Thyroid gland (tissue), 4 donors: ENCODE measurements around the gene CNTNAP5. TPM values are rescaled to one million over a fixed set of nuclear protein-coding genes. Genes with fewer than 3 reads are reported as not detected.
A peak's percentile ranks its signal among the peaks of the same experiment; 100 is the strongest.

Experiments used
- DNase-seq, 2 donors: peaks; one replicate each; pipeline ENCODE4 v3.0.0-alpha.2; 2019
- H3K27ac ChIP-seq, 3 donors: fragments of 200-600 bp; sonication (generic); 1 replicate in 2 of 3; 2 replicates in 1 of 3; pipeline ENCODE4 v1.5.1; 2016 to 2019; ENCODE audit warnings: mild to moderate bottlenecking in 1 of 3, moderate library complexity in 1 of 3
- H3K27me3 ChIP-seq: fragments of 200-600 bp; sonication (generic); one replicate; pipeline ENCODE4 v1.5.1; 2019
- H3K36me3 ChIP-seq, 2 donors: fragments of 200-600 bp; sonication (generic); one replicate each; pipeline ENCODE4 v1.5.1; 2016 to 2019
- H3K4me1 ChIP-seq, 2 donors: fragments of 200-600 bp; sonication (generic); one replicate each; pipeline ENCODE4 v1.5.1; 2017 to 2019
- H3K4me3 ChIP-seq, 3 donors: fragments of 200-600 bp; sonication (generic); replicated peaks in 1 of 3; 1 replicate in 2 of 3; 2 replicates in 1 of 3; pipeline ENCODE4 v1.5.1; 2016; ENCODE audit warnings: mild to moderate bottlenecking in 1 of 3
- H3K9me3 ChIP-seq: fragments of 200-600 bp; sonication (generic); one replicate; pipeline ENCODE4 v1.5.1; 2017
- POLR2A ChIP-seq, 2 donors: fragments of 450-650 bp; IDR thresholded peaks; one replicate each; pipeline ENCODE4 v1.6.1; 2017; ENCODE audit warnings: antibody characterized with exemption in 2 of 2, mild to moderate bottlenecking in 2 of 2, moderate library complexity in 1 of 2
- WGBS, 2 donors: methylation state at CpG; one replicate each; pipeline ENCODE4 v1.1.5; 2017; 5-methylcytosine and 5-hydroxymethylcytosine counted together
- intact Hi-C: fragments of 100-400 bp; cut with DNase I; formaldehyde crosslinking; loops from one replicate; pipeline ENCODE4 v1.15.1; 2023
- total RNA-seq, 4 donors: library from RNA; depleted of rRNA; stranded (reverse); fragments of >200 nt; gene quantifications; one replicate each; pipeline ENCODE4 v1.2.3, GENCODE V29; 2016
- TF ChIP-seq, protein P1 (sequence below), 6 experiments: fragments of 200-600 bp in 3 of 6; fragments of 450-650 bp in 3 of 6; sonication (generic) in 3 of 6; IDR thresholded peaks; one replicate each; pipeline ENCODE4 v1.5.1; 2016 to 2019; ENCODE audit warnings: antibody characterized with exemption in 6 of 6, mild to moderate bottlenecking in 2 of 6, inconsistent platforms in 1 of 6, moderate library complexity in 1 of 6

Gene CNTNAP5
- not detected for total RNA-seq

DNA sequence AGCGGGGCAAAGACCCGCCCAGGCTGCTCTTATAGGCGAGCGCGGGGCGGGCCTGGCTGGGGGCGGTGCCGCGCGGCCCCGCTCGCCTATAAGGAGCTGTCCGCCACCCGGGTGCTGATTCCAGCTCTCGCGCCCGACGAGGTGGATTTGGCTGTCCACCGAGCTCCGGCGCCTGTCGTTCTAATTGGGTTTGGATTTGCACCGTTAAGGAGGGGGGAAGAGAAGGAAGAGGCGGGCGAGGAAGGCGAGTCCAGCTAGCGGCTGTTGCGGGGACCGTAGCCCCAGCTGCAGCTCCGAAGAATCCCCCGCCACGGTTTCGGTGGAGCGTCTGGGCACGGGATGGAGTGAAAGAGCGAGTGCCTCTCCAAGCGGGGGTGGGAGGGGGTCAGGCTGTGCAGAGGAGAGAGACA is at the start of gene CNTNAP5:
Gene CNTNAP5 (plus strand): TSS at position 117 of the 410 bp plus-strand sequence. CDS start 364 bp downstream, outside the sequence.
- no peaks in the 10 kb centered on the region for H3K36me3 ChIP-seq
- intact Hi-C loops: no loop called here
- WGBS, 2 donors: 6 to 7% methylated on average over 27 to 37 of the region's 37 CpGs
- peak; percentile 41 to 54 for DNase-seq
- H3K27ac ChIP-seq: no peak within 1 kb of the TSS
- TF ChIP-seq POLR2A (IDR thresholded peaks at IDR 0.05): no peak
- TF ChIP-seq, protein P1, sequence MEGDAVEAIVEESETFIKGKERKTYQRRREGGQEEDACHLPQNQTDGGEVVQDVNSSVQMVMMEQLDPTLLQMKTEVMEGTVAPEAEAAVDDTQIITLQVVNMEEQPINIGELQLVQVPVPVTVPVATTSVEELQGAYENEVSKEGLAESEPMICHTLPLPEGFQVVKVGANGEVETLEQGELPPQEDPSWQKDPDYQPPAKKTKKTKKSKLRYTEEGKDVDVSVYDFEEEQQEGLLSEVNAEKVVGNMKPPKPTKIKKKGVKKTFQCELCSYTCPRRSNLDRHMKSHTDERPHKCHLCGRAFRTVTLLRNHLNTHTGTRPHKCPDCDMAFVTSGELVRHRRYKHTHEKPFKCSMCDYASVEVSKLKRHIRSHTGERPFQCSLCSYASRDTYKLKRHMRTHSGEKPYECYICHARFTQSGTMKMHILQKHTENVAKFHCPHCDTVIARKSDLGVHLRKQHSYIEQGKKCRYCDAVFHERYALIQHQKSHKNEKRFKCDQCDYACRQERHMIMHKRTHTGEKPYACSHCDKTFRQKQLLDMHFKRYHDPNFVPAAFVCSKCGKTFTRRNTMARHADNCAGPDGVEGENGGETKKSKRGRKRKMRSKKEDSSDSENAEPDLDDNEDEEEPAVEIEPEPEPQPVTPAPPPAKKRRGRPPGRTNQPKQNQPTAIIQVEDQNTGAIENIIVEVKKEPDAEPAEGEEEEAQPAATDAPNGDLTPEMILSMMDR (IDR thresholded peaks at IDR 0.05): no peak
- no peaks in the 10 kb centered on the region for H3K4me1 ChIP-seq
- H3K9me3 ChIP-seq: no peaks in the 10 kb centered on the region
- H3K4me3 ChIP-seq: no peak within 1 kb of the TSS
- peaks cover 3% of the 10 kb centered on the region for H3K27me3 ChIP-seq

DNA sequence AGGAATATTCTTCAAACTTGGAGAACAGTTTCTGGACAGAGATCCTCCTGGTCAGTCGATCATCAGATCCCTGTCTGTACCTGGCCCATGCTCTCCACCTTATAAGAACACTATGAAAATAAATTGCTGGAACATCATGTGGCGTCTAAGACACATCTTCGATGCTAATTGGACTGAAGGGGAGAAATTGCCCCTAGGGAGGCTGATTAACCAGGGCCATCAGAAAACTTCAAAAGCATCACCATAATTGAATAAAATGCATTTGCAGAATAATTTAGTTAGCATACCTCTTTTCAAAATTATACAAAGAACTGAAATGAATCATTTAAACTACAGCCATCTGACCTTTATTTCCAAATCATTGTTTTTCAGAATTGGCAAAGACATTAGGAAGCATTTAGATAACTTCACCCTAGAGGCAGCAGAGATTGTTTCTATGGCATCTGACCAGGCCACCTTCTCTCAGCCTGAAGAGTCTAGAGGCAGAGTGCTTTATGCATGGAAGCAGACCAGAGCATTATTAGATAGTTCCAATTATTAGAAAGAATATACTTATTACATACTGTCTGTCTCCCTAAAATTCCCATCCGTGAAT is 48.9 kb upstream of the CNTNAP5 start:
- TF ChIP-seq, protein P1 (IDR thresholded peaks at IDR 0.05): no peak
- no peak for TF ChIP-seq POLR2A (IDR thresholded peaks at IDR 0.05)
- no peaks in the 10 kb centered on the region for H3K4me1 ChIP-seq
- no peak overlapping the region for H3K27ac ChIP-seq
- H3K27me3 ChIP-seq: no peaks in the 10 kb centered on the region
- no peak overlapping the region for H3K4me3 ChIP-seq
- WGBS, 2 donors: 83 to 85% methylated on average over 4 of the region's 4 CpGs
- no peaks in the 10 kb centered on the region for H3K36me3 ChIP-seq
- DNase-seq: no peak
- no peaks in the 10 kb centered on the region for H3K9me3 ChIP-seq
- intact Hi-C loops: no loop called here

DNA sequence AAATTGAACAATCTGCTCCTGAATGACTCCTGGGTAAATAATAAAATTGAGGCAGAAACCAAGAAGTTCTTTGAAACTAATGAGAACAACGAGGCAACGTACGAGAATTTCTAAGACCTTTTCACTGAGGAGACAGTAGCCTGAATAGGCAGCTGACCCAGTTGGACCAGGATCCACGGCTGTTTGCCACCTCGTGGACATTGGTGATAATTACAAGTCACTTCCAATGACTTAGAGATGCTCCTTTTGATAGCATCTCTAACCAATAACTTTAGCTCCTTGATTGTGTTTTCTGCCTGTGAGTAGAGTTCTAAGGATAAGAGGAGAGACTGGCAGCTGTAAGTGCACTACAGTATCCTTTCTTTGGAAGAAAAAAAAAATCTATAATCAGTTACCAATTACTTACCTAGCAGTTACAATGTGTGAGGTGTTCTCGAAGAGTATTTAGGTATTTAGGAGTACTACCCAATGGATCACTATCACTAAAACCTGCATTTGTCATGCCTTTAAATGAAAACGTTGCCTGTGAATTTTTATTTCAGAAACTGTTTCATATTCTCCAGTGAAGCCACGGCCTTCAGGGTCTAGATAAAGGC is 31.3 kb upstream of the CNTNAP5 start:
- TF ChIP-seq, protein P1 (IDR thresholded peaks at IDR 0.05): peak in 4 of 6 experiments; percentile 8 to 51 (median 26)
- TF ChIP-seq POLR2A (IDR thresholded peaks at IDR 0.05): no peak
- no peaks in the 10 kb centered on the region for H3K27me3 ChIP-seq
- H3K4me3 ChIP-seq: no peak overlapping the region
- WGBS, 2 donors: 32 to 36% methylated on average over 8 of the region's 8 CpGs
- H3K9me3 ChIP-seq: no peaks in the 10 kb centered on the region
- no peaks in the 10 kb centered on the region for H3K36me3 ChIP-seq
- no peaks in the 10 kb centered on the region for H3K4me1 ChIP-seq
- no peak overlapping the region for H3K27ac ChIP-seq
- peak; percentile 16 to 25 for DNase-seq
- intact Hi-C loops: no loop called here

DNA sequence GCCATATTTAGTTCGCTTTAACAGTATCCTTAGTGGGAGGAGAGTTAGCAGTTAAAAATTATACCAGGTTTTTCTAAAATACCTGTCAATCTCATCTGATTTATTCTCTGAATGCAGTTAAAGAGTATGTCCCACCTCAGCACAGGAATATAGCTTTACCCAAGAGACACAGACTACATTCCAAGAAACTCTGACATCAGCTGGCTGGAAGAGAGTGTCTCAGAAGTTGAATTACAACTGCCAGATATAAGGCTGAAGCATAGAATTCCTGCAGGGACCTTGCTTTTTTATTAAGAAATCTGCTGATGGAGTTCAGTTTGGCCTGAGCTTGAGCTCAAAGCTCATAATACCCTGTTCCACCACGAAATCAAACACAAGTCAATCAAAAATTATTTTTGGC is 25.4 kb upstream of the CNTNAP5 start:
- Histone ChIP-seq H3K27ac (no peak overlapping the region), H3K9me3 (no peaks in the 10 kb centered on the region), H3K4me1 (no peaks in the 10 kb centered on the region), H3K27me3 (no peaks in the 10 kb centered on the region), H3K4me3 (no peak overlapping the region), H3K36me3 (no peaks in the 10 kb centered on the region)
- TF ChIP-seq, protein P1 (IDR thresholded peaks at IDR 0.05): no peak
- no peak for TF ChIP-seq POLR2A (IDR thresholded peaks at IDR 0.05)
- DNase-seq: no peak
- intact Hi-C loops: no loop called here
- WGBS, 2 donors: 52 to 75% methylated on average over 2 of the region's 2 CpGs

DNA sequence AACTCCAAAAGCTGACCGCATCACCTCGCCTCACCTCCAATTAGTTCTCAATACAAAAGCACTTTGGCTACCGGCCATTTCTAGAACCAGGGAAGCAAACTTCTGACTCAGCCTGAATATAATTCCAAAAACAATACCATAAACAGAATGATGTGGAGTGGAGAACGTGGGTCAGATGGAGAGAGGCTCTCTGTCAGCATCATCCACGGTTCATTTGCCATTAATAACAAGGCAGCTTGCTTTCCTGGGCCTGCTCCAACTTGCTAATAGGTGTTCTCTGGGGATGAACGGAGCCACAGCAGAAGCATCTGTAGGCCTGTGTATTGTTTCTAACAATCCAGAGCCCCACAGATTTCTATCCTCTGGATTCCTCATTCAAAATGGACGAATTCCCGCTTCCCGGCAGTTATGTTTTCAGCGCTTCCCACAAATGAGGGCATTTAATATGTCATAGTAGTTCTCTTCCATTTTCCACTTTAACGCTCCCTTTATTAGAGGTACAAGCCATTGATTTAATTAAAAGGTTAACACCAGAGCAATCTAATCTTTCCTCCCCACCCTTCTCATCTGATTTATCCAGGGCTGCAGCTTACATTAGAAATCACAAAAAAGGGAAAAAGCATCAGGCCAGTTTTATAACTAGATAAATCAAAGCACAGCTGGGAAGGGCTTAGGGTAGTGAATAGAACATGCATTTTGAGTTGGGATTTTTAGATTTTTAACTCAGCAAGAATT is 23.2 kb upstream of the CNTNAP5 start:
- no peaks in the 10 kb centered on the region for H3K36me3 ChIP-seq
- intact Hi-C loops: no loop called here
- TF ChIP-seq, protein P1 (IDR thresholded peaks at IDR 0.05): no peak
- TF ChIP-seq POLR2A (IDR thresholded peaks at IDR 0.05): no peak
- no peak overlapping the region for H3K27ac ChIP-seq
- WGBS, 2 donors: 56 to 59% methylated on average over 11 of the region's 11 CpGs
- no peaks in the 10 kb centered on the region for H3K4me1 ChIP-seq
- H3K27me3 ChIP-seq: no peaks in the 10 kb centered on the region
- no peak overlapping the region for H3K4me3 ChIP-seq
- H3K9me3 ChIP-seq: no peaks in the 10 kb centered on the region
- no peak for DNase-seq
